HEK293T (cell line): ENCODE data around the gene COL10A1.

ENCODE experiments used
- BHLHE40 ChIP-seq: fragments of 450-650 bp; IDR thresholded peaks from 2 replicates; pipeline ENCODE4 v1.6.1; 2016; ENCODE audit warnings: mild to moderate bottlenecking, moderate library complexity, borderline replicate concordance
- ELF4 ChIP-seq: fragments of 450-650 bp; IDR thresholded peaks from 2 replicates; pipeline ENCODE4 v1.6.1; 2017; ENCODE audit warnings: antibody characterized with exemption
- FOXA1 ChIP-seq: fragments of 450-650 bp; IDR thresholded peaks from 2 replicates; pipeline ENCODE4 v1.6.1; 2016; ENCODE audit warnings: mild to moderate bottlenecking
- FOXM1 ChIP-seq: fragments of 450-650 bp; IDR thresholded peaks from 2 replicates; pipeline ENCODE4 v1.6.1; 2017; ENCODE audit warnings: mild to moderate bottlenecking, borderline replicate concordance
- HDGF ChIP-seq: fragments of 450-650 bp; IDR thresholded peaks from 2 replicates; pipeline ENCODE4 v1.6.1; 2017; ENCODE audit warnings: antibody characterized with exemption, borderline replicate concordance
- PKNOX1 ChIP-seq: fragments of 450-650 bp; IDR thresholded peaks from 2 replicates; pipeline ENCODE4 v1.6.1; 2016
- SP1 ChIP-seq: fragments of 450-650 bp; IDR thresholded peaks from 2 replicates; pipeline ENCODE4 v1.6.1; 2017
- TARDBP ChIP-seq: fragments of 450-650 bp; IDR thresholded peaks from 2 replicates; pipeline ENCODE4 v1.6.1; 2016
- ZNF384 ChIP-seq: fragments of 450-650 bp; IDR thresholded peaks from 2 replicates; pipeline ENCODE4 v1.6.1; 2016

DNA sequence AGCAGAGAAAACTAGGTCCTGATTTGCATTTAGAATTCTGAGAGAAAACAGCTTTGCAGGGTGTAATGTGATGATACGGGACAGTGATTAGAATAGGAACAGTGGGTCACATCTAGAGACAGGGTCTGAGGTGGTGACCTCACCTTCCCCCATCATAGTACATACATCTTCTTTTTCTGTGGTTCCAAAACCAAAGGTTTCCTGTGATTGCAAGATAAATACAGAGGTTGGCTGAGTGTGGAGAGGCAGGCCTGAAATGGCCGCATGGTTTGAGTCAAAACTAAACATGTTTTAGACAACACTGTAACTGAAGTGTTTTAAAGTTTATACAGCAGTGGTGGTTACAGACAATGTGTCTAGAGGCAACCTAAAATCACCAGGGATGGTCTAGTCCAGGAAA is 35.7 kb downstream of the COL10A1 start:
- TF ChIP-seq SP1, result no peak
- TF ChIP-seq FOXA1, result no peak
- TF ChIP-seq ZNF384, result no peak
- no peak for TF ChIP-seq BHLHE40
- TF ChIP-seq ELF4, result no peak
- no peak for TF ChIP-seq FOXM1
- no peak for TF ChIP-seq TARDBP
- no peak for TF ChIP-seq PKNOX1
- no peak for TF ChIP-seq HDGF
